Tibial nerve (tissue), 4 donors: ENCODE results near the gene FMN1.

Experiments used
- CTCF ChIP-seq, 5 experiments: fragments of 200-600 bp in 3 of 5; fragments of 450-650 bp in 2 of 5; sonication (generic) in 3 of 5; IDR thresholded peaks; one replicate each; pipeline ENCODE4 v1.5.1; 2016 to 2019; ENCODE audit warnings: antibody characterized with exemption in 5 of 5, mild to moderate bottlenecking in 3 of 5, moderate library complexity in 2 of 5
- EP300 ChIP-seq, 2 donors: sonication (generic); formaldehyde crosslinking; IDR thresholded peaks; one replicate each; pipeline ENCODE4 v1.6.1; 2017; ENCODE audit warnings: antibody characterized with exemption in 2 of 2, mild to moderate bottlenecking in 1 of 2
- POLR2A ChIP-seq, 2 donors: fragments of 450-650 bp; IDR thresholded peaks; one replicate each; pipeline ENCODE4 v1.6.1; 2017; ENCODE audit warnings: antibody characterized with exemption in 2 of 2, mild to moderate bottlenecking in 2 of 2, moderate library complexity in 2 of 2

DNA sequence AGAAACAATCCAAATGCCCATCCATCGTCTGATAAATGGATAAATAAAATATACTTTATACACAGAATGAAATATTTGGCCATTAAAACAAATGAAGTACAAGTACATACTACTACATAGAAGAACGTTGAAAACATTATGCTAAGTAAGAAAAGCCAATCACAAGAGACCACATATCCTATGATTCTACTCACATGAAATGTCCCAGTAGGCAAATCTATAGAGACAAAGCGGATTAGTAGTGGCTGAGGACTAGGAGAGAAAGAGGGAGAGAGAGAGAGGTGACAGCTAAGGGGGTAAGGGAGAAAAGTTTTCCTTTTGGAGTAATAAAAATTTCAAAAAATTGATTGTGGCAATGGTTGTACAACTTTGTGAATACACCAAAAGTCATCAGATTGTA, 329.7 kb downstream of the FMN1 start:
- TF ChIP-seq CTCF (IDR thresholded peaks at IDR 0.05) (no peak), POLR2A (IDR thresholded peaks at IDR 0.05) (no peak), EP300 (IDR thresholded peaks at IDR 0.05) (no peak)
